KMS-11 (cell line): ENCODE results near the gene ATP13A1.

ENCODE experiments used
- H2AFZ ChIP-seq: fragments of 200-600 bp; sonication (generic); 2 replicates; pipeline ENCODE4 v1.6.1; 2016; ENCODE audit warnings: antibody characterized with exemption, mixed run types, low read depth
- H3K27ac ChIP-seq: fragments of 200-600 bp; sonication (generic); 2 replicates; pipeline ENCODE4 v1.6.1; 2016; ENCODE audit warnings: mild to moderate bottlenecking, mixed run types
- H3K27me3 ChIP-seq: fragments of 200-600 bp; sonication (generic); 2 replicates; pipeline ENCODE4 v1.6.1; 2017; ENCODE audit warnings: mild to moderate bottlenecking, low read depth, mixed run types, moderate library complexity; ENCODE audit not compliant: insufficient read depth
- H3K36me3 ChIP-seq: fragments of 200-600 bp; sonication (generic); 2 replicates; pipeline ENCODE4 v1.6.1; 2017; ENCODE audit warnings: mild to moderate bottlenecking, mixed run types; ENCODE audit not compliant: insufficient read depth
- H3K4me1 ChIP-seq: fragments of 200-600 bp; sonication (generic); 2 replicates; pipeline ENCODE4 v1.6.1; 2016; ENCODE audit warnings: mild to moderate bottlenecking, low read depth, mixed run types; ENCODE audit not compliant: poor library complexity, severe bottlenecking
- H3K4me2 ChIP-seq: fragments of 200-600 bp; sonication (generic); 2 replicates; pipeline ENCODE4 v1.7.0; 2016; ENCODE audit warnings: mild to moderate bottlenecking, mixed run types
- H3K4me3 ChIP-seq: fragments of 200-600 bp; sonication (generic); IDR thresholded peaks from 2 replicates; pipeline ENCODE4 v1.6.1; 2017; ENCODE audit warnings: low read depth, low read length, mixed read lengths; ENCODE audit not compliant: insufficient read depth
- H3K79me2 ChIP-seq: fragments of 200-600 bp; sonication (generic); 2 replicates; pipeline ENCODE4 v1.6.1; 2016; ENCODE audit warnings: low read depth, mixed run types; ENCODE audit not compliant: insufficient read depth
- H3K9ac ChIP-seq: fragments of 200-600 bp; sonication (generic); 2 replicates; pipeline ENCODE4 v1.6.1; 2016; ENCODE audit warnings: mild to moderate bottlenecking, mixed run types
- H4K20me1 ChIP-seq: fragments of 200-600 bp; sonication (generic); 2 replicates; pipeline ENCODE4 v1.6.1; 2016; ENCODE audit warnings: mild to moderate bottlenecking, mixed run types; ENCODE audit not compliant: insufficient read depth
- TF ChIP-seq, protein P1 (sequence below): fragments of 200-600 bp; sonication (generic); conservative IDR thresholded peaks from 2 replicates; pipeline ENCODE4 v1.6.1; 2017; ENCODE audit warnings: low read depth, mild to moderate bottlenecking, antibody characterized with exemption, low read length, moderate library complexity, mixed read lengths

The ATP13A1 gene

DNA sequence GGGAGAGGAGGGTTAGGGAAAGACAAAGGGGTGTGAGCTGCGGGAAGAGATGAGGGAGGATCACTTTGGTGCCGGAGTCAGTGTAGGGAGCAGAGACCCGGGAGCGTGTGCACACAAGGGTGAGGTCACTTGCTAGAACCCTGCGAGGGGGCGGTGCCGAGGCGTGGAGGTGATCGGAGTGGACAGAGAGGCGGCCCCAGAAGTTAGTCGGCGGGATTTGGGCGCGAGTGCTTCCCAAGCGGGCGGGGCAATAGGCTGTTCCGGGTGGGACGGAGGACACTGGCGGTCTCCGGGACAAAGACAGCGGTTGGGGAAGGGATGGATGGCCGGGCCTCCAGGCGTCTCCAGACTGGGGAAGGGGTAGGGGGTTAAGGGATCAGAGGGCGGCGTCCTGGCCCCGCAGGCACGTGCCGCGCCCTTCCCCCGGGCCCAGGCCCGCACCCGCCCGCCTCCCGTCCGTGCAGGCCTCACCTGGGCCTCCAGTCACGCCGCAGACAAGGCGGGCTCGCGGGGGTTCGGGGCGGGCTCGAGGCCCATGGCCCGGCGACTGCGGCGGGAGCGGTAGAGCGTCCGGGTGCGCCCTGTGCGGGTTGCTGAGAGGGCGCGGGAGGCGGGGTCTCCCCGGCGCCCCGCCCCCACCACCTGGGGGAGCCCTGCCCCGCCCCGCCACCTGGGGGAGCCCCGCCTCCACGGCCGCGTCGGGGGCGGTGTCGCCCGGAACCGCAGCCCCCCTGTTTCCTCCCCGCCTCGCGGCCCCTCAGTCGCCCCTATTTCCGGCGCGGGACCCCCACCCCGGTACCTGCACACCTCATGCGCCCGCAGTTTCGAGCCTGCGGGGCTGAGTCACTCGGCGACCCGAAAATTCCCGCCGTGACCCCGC, 35.6 kb downstream of the ATP13A1 start, which contains the start of gene LPAR2:
Gene LPAR2, minus strand, starts transcription at position 600 of the 880 bp plus-strand sequence. CDS start 945 bp downstream, outside the sequence.
- Histone ChIP-seq H3K4me1 (no peaks in the 10 kb centered on the region), H4K20me1 (no peaks in the 10 kb centered on the region), H3K4me2 (no peak within 1 kb of the TSS), H3K4me3 (no peak within 1 kb of the TSS), H3K79me2 (no peaks in the 10 kb centered on the region), H2AFZ (peak within 1 kb of the TSS; percentile 18), H3K27ac (no peak within 1 kb of the TSS), H3K27me3 (no peaks in the 10 kb centered on the region), H3K9ac (peak within 1 kb of the TSS; percentile 15; the same call in 1 of the 2 replicates), H3K36me3 (no peaks in the 10 kb centered on the region)
- TF ChIP-seq, protein P1, sequence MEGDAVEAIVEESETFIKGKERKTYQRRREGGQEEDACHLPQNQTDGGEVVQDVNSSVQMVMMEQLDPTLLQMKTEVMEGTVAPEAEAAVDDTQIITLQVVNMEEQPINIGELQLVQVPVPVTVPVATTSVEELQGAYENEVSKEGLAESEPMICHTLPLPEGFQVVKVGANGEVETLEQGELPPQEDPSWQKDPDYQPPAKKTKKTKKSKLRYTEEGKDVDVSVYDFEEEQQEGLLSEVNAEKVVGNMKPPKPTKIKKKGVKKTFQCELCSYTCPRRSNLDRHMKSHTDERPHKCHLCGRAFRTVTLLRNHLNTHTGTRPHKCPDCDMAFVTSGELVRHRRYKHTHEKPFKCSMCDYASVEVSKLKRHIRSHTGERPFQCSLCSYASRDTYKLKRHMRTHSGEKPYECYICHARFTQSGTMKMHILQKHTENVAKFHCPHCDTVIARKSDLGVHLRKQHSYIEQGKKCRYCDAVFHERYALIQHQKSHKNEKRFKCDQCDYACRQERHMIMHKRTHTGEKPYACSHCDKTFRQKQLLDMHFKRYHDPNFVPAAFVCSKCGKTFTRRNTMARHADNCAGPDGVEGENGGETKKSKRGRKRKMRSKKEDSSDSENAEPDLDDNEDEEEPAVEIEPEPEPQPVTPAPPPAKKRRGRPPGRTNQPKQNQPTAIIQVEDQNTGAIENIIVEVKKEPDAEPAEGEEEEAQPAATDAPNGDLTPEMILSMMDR: no peak

DNA sequence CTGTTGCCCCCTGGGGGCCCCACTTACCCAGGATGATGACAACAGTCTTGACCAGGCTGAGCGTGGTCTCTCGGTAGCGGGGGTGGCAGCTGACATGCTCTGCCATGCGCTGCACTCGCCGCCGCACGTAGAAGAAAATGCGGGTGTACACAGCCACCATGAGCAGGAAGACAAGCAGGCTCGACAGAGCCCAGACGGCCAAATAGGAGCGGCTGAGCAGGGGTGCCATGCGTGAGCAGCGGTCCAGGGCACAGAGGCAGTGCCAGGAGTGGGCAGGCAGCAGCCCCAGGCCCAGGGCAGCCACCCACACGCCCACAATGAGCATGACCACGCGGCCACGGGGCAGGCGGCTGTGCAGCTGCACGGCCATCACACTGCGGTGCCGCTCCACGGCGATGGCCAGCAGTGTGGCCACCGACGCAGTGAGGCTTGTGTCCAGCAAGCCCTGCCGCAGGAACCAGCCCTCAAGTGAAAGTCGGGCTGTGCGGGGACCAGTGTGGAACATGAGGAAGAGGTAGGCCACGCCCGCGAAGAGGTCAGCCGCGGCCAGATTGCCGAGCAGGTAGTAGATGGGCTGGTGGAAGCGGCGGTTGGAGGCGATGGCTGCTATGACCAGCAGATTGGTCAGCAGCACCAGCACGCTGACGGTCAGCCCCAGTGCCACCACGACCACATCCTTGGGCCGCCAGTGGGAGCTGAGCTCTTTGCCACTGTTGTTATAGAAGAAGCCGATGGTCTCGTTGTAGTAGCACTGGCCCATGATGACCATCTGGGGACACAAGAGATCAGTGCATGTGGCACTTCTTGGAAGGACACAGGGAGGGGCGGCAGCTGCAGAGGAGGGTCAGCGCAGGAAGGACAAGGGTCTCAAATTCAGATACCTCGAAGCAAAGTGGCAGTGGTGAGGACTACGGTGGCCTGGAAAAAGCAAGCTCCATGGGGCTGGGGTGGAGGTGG, 36.7 kb downstream of the ATP13A1 start:
- Histone ChIP-seq H2AFZ (no peak overlapping the region; the same call in 1 of the 2 replicates), H3K4me3 (no peak overlapping the region), H3K79me2 (no peaks in the 10 kb centered on the region), H3K36me3 (no peaks in the 10 kb centered on the region), H3K27me3 (no peaks in the 10 kb centered on the region), H3K4me1 (no peaks in the 10 kb centered on the region), H3K4me2 (no peak overlapping the region), H4K20me1 (no peaks in the 10 kb centered on the region), H3K9ac (no peak overlapping the region), H3K27ac (no peak overlapping the region)
- TF ChIP-seq, protein P1: no peak

- H3K4me2 ChIP-seq: no peak overlapping the region
- no peak overlapping the region for H3K4me3 ChIP-seq
- H3K36me3 ChIP-seq: no peaks in the 10 kb centered on the region
- no peaks in the 10 kb centered on the region for H4K20me1 ChIP-seq
- no peak overlapping the region for H3K9ac ChIP-seq
- no peaks in the 10 kb centered on the region for H3K79me2 ChIP-seq
- TF ChIP-seq, protein P1: no peak
- no peaks in the 10 kb centered on the region for H3K4me1 ChIP-seq
- H2AFZ ChIP-seq: no peak overlapping the region
- H3K27ac ChIP-seq: no peak overlapping the region
- H3K27me3 ChIP-seq: no peaks in the 10 kb centered on the region
These were observed 39.4 kb downstream of the ATP13A1 start for GRCh38 chr19:19624032-19624570.

DNA sequence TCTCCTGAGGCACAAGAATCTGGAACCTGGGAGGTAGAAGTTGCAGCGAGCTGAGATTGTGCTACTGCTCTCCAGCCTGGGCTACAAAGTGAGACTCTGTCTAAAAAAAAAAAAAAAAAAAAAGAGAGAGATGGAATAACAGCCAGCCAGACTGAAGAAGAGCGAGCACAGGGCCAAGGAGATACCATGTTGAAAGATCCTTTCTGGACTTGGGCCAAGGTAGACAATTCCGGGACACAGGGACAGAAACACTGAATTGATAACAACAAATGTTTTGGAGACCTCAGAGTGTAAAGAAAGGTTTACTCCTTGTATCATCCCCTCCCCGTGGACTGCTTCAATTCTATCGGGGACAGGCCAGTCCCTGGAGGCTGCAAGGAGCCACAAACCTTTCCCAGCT, 40.1 kb downstream of the ATP13A1 start:
- H3K27me3 ChIP-seq: no peaks in the 10 kb centered on the region
- no peaks in the 10 kb centered on the region for H3K79me2 ChIP-seq
- H3K4me1 ChIP-seq: no peaks in the 10 kb centered on the region
- H2AFZ ChIP-seq: no peak overlapping the region
- TF ChIP-seq, protein P1: no peak
- H4K20me1 ChIP-seq: no peaks in the 10 kb centered on the region
- no peak overlapping the region for H3K27ac ChIP-seq
- H3K4me3 ChIP-seq: no peak overlapping the region
- H3K9ac ChIP-seq: no peak overlapping the region
- no peak overlapping the region for H3K4me2 ChIP-seq
- H3K36me3 ChIP-seq: no peaks in the 10 kb centered on the region
